Measurements from ENCODE around the gene LHFPL6. TPM values are rescaled to one million over a fixed set of nuclear protein-coding genes. Genes with fewer than 3 reads are reported as not detected.

LHFPL6 gene
- total RNA-seq, 1 donor from 2014 or later, result 24.5 TPM

GRCh38 chr13:39522329-39522728 is 80.7 kb downstream of the LHFPL6 start:
- no peak for DNase-seq (ENCODE audit: low spot score in 2 of 2)
- no peak for FAIRE-seq

- FAIRE-seq, result no peak
- no peak for DNase-seq (ENCODE audit: low spot score in 2 of 2)
These were observed 81.3 kb downstream of the LHFPL6 start for GRCh38 chr13:39521701-39522100.

GRCh38 chr13:39516096-39516495 is 86.9 kb downstream of the LHFPL6 start:
- FAIRE-seq, result no peak
- DNase-seq (ENCODE audit: low spot score in 2 of 2), result no peak

- no peak for FAIRE-seq
- no peak for DNase-seq (ENCODE audit: low spot score in 2 of 2)
These were observed 87.7 kb downstream of the LHFPL6 start for GRCh38 chr13:39515224-39515714.

- FAIRE-seq, result no peak
These were observed 90.3 kb downstream of the LHFPL6 start for GRCh38 chr13:39512687-39513086.

GRCh38 chr13:39510316-39510695 is 92.7 kb downstream of the LHFPL6 start:
- FAIRE-seq (no peak), DNase-seq (ENCODE audit: low spot score in 2 of 2) (no peak)

More at GRCh38 chr13:39512687-39513086, 90.3 kb downstream of the LHFPL6 start:
- no peak for DNase-seq (ENCODE audit: low spot score in 2 of 2)

GRCh38 chr13:39509616-39510315 is 93.2 kb downstream of the LHFPL6 start:
- FAIRE-seq (no peak), DNase-seq (ENCODE audit: low spot score in 2 of 2) (no peak)

GRCh38 chr13:39506559-39507390 is 96.2 kb downstream of the LHFPL6 start:
- FAIRE-seq (no peak), DNase-seq (ENCODE audit: low spot score in 2 of 2) (no peak)

- FAIRE-seq (no peak), DNase-seq (ENCODE audit: low spot score in 2 of 2) (no peak)
These were observed 97.8 kb downstream of the LHFPL6 start for GRCh38 chr13:39505151-39505550.

- no peak for DNase-seq (ENCODE audit: low spot score in 2 of 2)
- FAIRE-seq, result no peak
These were observed 99.9 kb downstream of the LHFPL6 start for GRCh38 chr13:39503048-39503447.

- DNase-seq (ENCODE audit: low spot score in 2 of 2), result no peak
- no peak for FAIRE-seq
These were observed 101.2 kb downstream of the LHFPL6 start for GRCh38 chr13:39501702-39502324.

GRCh38 chr13:39499604-39500003 is 103.4 kb downstream of the LHFPL6 start:
- DNase-seq (ENCODE audit: low spot score in 2 of 2) (no peak), FAIRE-seq (no peak)

- no peak for DNase-seq (ENCODE audit: low spot score in 2 of 2)
- no peak for FAIRE-seq
These were observed 104.4 kb downstream of the LHFPL6 start for GRCh38 chr13:39498471-39499114.

- FAIRE-seq, result no peak
- no peak for DNase-seq (ENCODE audit: low spot score in 2 of 2)
These were observed 106.5 kb downstream of the LHFPL6 start for GRCh38 chr13:39496506-39496905.

- FAIRE-seq (no peak), DNase-seq (ENCODE audit: low spot score in 2 of 2) (no peak)
These were observed 108.4 kb downstream of the LHFPL6 start for GRCh38 chr13:39494633-39495032.

GRCh38 chr13:39494006-39494405 is 109.0 kb downstream of the LHFPL6 start:
- FAIRE-seq (no peak), DNase-seq (ENCODE audit: low spot score in 2 of 2) (no peak)

GRCh38 chr13:39490136-39490535 is 112.9 kb downstream of the LHFPL6 start:
- no peak for DNase-seq (ENCODE audit: low spot score in 2 of 2)
- FAIRE-seq, result no peak

GRCh38 chr13:39486758-39487157 is 116.2 kb downstream of the LHFPL6 start:
- FAIRE-seq, result no peak

GRCh38 chr13:39485314-39485700 is 117.7 kb downstream of the LHFPL6 start:
- FAIRE-seq (no peak), DNase-seq (ENCODE audit: low spot score in 2 of 2) (no peak)

More at GRCh38 chr13:39486758-39487157, 116.2 kb downstream of the LHFPL6 start:
- DNase-seq (ENCODE audit: low spot score in 2 of 2), result no peak

GRCh38 chr13:39484506-39485313 is 118.3 kb downstream of the LHFPL6 start:
- DNase-seq (ENCODE audit: low spot score in 2 of 2) (no peak), FAIRE-seq (no peak)
